GM18508 (cell line): ENCODE measurements around the gene BMP6.
"Not testable (repeated sequence)": the region's sequence is repeated elsewhere in the genome, so short reads cannot be mapped to it uniquely, and the experiment has no call there.

ENCODE experiments used
- ATAC-seq: cut with Tn5 transposase; IDR thresholded peaks from one replicate; pipeline ENCODE4 v1.9.1; 2021; ENCODE audit warnings: moderate number of reproducible peaks; ENCODE audit not compliant: insufficient read depth, unreplicated experiment

The BMP6 gene

GRCh38 chr6:7879579-7879978 lies 153.7 kb downstream of the BMP6 start:
- ATAC-seq, result no peak

DNA sequence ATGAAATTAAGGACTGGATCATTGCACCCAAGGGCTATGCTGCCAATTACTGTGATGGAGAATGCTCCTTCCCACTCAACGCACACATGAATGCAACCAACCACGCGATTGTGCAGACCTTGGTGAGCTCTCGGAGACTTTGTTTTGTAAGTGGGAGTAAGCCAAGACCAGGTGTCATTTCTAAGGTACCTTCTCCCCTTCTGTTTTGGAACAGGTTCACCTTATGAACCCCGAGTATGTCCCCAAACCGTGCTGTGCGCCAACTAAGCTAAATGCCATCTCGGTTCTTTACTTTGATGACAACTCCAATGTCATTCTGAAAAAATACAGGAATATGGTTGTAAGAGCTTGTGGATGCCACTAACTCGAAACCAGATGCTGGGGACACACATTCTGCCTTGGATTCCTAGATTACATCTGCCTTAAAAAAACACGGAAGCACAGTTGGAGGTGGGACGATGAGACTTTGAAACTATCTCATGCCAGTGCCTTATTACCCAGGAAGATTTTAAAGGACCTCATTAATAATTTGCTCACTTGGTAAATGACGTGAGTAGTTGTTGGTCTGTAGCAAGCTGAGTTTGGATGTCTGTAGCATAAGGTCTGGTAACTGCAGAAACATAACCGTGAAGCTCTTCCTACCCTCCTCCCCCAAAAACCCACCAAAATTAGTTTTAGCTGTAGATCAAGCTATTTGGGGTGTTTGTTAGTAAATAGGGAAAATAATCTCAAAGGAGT lies 154.2 kb downstream of the BMP6 start:
- ATAC-seq, result no peak

- ATAC-seq, result no peak
These were observed 154.8 kb downstream of the BMP6 start for GRCh38 chr6:7880718-7881107.

- ATAC-seq, result no peak
These were observed 156.0 kb downstream of the BMP6 start for GRCh38 chr6:7881765-7882500.

GRCh38 chr6:7882505-7883257 lies 156.8 kb downstream of the BMP6 start:
- no peak for ATAC-seq

GRCh38 chr6:7883381-7883780 lies 157.5 kb downstream of the BMP6 start:
- no peak for ATAC-seq

DNA sequence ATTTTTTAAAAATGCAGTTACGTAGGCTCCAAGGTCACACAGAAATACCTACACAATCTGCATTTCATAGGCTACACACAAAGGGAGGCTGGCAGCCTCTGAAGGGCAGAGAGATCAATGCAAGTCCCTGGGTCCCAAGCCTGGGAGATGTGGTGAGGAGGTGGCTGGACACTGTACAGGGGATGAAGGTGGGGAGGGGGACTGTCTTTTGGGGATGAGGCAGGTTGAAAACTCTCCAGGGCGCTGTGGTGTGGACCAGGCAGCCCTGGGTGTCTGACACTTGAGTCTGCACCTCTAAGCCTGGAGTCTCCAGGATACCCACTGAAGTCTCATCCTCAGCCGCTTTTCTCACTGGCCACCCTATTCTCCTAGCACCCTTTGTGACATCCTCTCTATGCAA lies 160.2 kb downstream of the BMP6 start:
- no peak for ATAC-seq

GRCh38 chr6:7887278-7887991 lies 161.5 kb downstream of the BMP6 start:
- ATAC-seq, result no peak

- no peak for ATAC-seq
These were observed 162.9 kb downstream of the BMP6 start for GRCh38 chr6:7888587-7889357.

DNA sequence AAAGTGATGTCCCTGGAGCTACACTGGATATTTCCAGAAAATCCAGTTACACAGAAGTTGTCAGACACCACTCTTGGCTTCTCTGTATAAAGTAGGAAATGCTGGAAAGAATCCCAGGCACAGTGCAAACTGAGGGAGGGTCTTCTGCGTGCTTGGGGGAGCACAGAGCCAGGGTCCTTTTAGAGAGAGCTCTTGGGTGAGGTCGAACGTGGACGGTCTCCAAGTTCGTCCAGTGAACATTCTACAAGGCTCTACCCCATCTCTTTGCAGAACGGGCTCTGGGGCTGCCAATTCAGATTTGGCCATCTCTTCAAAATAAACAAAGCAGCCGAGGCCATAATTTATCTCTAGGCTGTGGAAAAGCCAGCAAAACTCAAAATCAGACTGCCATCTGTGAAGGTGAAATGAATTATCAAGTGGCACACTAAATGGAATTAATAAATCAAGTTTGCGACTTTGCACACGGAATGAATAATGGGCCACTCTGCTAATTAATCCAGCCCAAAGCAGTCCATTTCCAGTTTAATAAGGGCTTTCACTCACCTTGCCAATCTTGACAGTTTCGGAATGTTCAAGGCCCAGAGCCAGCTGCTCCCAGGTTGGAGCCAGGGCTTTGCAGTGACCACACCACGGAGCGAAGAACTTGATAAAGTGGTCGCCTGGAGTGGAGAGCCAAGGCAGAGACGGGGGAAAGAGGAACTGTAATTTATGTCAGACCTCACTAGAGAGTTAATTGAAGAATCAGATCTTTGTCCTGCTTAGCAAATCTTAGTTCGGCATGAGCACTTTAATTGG lies 165.4 kb downstream of the BMP6 start:
- ATAC-seq, result no peak

DNA sequence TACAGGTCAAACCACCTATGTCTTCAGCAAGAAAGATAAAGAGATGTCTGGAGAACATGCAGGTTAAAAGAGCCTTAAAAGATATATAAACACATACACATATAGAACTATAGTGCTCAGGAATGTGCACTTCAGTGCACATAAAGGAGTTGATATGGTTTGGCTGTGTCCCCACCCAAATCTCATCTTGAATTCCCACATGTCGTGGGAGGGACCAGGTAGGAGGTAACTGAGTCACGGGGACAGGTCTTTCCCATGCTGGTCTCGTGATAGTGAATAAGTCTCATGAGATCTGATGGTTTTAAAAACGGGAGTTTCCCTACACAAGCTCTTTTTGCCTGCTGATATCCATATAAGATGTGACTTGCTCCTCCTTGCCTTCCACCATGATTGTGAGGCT lies 166.5 kb downstream of the BMP6 start:
- not testable (repeated sequence) for ATAC-seq

- ATAC-seq, result no peak
These were observed 167.4 kb downstream of the BMP6 start for GRCh38 chr6:7893342-7893741.

DNA sequence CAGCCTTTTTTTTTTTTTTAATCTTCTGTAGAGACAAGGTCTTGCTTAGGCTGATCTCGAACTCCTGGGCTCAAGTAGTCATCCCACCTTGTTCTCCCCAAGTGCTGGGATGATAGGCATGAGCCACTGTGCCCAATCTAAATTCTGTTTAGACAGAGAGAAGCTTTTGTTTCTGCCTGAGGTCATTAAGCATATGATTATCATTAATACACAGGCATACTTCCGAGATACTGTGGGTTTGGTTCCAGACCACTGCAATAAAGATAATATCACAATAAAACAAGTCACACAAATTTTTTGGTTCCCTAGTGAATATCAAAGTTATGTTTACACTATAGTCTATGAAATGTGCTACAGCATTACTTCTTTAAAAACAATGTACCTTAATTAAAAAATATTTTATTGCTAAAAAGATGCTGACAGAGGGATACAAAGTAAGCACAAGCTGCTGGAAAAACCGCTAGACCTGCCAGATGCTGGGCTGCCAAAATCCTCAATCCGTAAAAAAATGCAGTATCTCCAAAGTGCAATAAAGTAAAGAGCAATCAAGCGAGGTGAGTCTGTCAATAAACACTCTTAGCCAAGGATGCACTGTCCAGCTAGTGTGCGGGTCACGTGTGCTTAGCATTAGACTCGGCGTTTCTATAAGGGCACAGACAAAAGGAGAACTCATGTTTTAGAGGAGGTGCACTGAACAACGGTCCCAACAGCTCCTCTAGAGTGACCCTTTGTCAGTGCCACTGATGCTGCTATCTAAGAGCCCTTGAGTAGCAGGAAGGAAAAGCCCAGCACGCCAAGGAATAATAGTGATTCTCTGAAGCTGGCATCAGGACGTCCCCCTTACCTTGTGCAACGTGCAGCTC lies 168.6 kb downstream of the BMP6 start:
- no peak for ATAC-seq

GRCh38 chr6:7895125-7895423 lies 169.2 kb downstream of the BMP6 start:
- ATAC-seq, result no peak

DNA sequence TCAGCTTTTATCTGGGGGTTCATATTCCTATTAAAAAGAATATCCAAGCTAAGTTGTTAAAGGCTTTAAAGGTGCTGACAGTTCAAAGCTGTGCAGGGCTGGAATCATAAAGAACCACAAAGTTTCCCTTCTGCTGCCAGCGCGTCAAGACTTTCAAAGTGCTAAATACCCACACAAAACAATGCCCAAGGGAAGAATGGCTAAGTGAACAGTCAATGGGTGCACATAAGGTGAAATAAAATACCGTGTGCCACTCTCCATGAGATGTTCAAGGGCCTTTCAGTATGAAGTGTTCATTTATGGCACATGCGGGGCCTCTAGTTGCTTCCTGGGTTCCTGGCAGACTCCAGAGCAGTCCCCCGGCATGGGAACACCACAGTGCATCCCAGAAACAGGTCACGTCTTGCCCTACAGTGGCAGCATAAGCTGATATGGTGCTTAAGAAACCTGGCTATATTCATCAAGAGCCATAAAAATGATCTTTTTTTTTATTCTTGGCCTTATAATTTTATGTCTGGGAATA lies 170.6 kb downstream of the BMP6 start:
- no peak for ATAC-seq

GRCh38 chr6:7897461-7898192 lies 171.7 kb downstream of the BMP6 start:
- ATAC-seq, result no peak

- ATAC-seq, result not testable (repeated sequence)
These were observed 172.3 kb downstream of the BMP6 start for GRCh38 chr6:7898193-7898586.
